Muscle layer of colon (tissue), 2 donors: ENCODE results near the gene RAB19.

Source experiments
- H3K27ac ChIP-seq: one replicate; pipeline ENCODE4 v1.7.0; 2013; ENCODE audit warnings: low read depth, mild to moderate bottlenecking, low read length, moderate library complexity
- H3K27me3 ChIP-seq, 2 donors: one replicate each; pipeline ENCODE4 v1.7.0; 2013; ENCODE audit warnings: low read length in 2 of 2, mild to moderate bottlenecking in 2 of 2; ENCODE audit not compliant: insufficient read depth in 2 of 2, control insufficient read depth in 1 of 2
- H3K36me3 ChIP-seq: one replicate; pipeline ENCODE4 v1.7.0; 2013; ENCODE audit warnings: mild to moderate bottlenecking, low read length; ENCODE audit not compliant: insufficient read depth
- H3K4me1 ChIP-seq: one replicate; pipeline ENCODE4 v1.7.0; 2013; ENCODE audit warnings: mild to moderate bottlenecking, low read length; ENCODE audit not compliant: insufficient read depth
- H3K4me3 ChIP-seq, 2 donors: one replicate each; pipeline ENCODE4 v1.7.0; 2013; ENCODE audit warnings: low read length in 2 of 2, low read depth in 1 of 2, mild to moderate bottlenecking in 1 of 2, moderate library complexity in 1 of 2
- H3K9ac ChIP-seq: one replicate; pipeline ENCODE4 v1.7.0; 2013; ENCODE audit warnings: low read length
- H3K9me3 ChIP-seq: one replicate; pipeline ENCODE4 v1.7.0; 2013; ENCODE audit warnings: mild to moderate bottlenecking, low read length
- donor health status: abdominal sarcoma.
- donor health status: Adenocarcinoma of cecum.

Gene RAB19

GRCh38 chr7:140384894-140385545 lies 18.8 kb upstream of the RAB19 start:
- Histone ChIP-seq H3K9me3 (no peaks in the 10 kb centered on the region), H3K27me3 (no peaks in the 10 kb centered on the region), H3K4me1 (peaks cover 5% of the 10 kb centered on the region), H3K4me3 (no peak overlapping the region), H3K27ac (no peak overlapping the region), H3K9ac (no peak overlapping the region), H3K36me3 (peaks cover 9% of the 10 kb centered on the region)

GRCh38 chr7:140389445-140389844 lies 14.4 kb upstream of the RAB19 start:
- H3K27ac ChIP-seq, result no peak overlapping the region
- no peaks in the 10 kb centered on the region for H3K27me3 ChIP-seq
- no peaks in the 10 kb centered on the region for H3K36me3 ChIP-seq
- H3K4me1 ChIP-seq, result peaks cover 5% of the 10 kb centered on the region
- H3K9ac ChIP-seq, result no peak overlapping the region
- H3K4me3 ChIP-seq, result no peak overlapping the region
- no peaks in the 10 kb centered on the region for H3K9me3 ChIP-seq

GRCh38 chr7:140390034-140390433 lies 13.8 kb upstream of the RAB19 start:
- no peaks in the 10 kb centered on the region for H3K27me3 ChIP-seq
- H3K9me3 ChIP-seq, result no peaks in the 10 kb centered on the region
- no peak overlapping the region for H3K27ac ChIP-seq
- H3K4me1 ChIP-seq, result peaks cover 5% of the 10 kb centered on the region
- H3K36me3 ChIP-seq, result no peaks in the 10 kb centered on the region
- H3K4me3 ChIP-seq, result no peak overlapping the region
- H3K9ac ChIP-seq, result no peak overlapping the region

GRCh38 chr7:140390466-140391190 lies 13.2 kb upstream of the RAB19 start:
- no peaks in the 10 kb centered on the region for H3K9me3 ChIP-seq
- no peak overlapping the region for H3K27ac ChIP-seq
- no peaks in the 10 kb centered on the region for H3K4me1 ChIP-seq
- H3K36me3 ChIP-seq, result no peaks in the 10 kb centered on the region
- H3K9ac ChIP-seq, result no peak overlapping the region
- H3K4me3 ChIP-seq, result no peak overlapping the region
- no peaks in the 10 kb centered on the region for H3K27me3 ChIP-seq

- no peaks in the 10 kb centered on the region for H3K36me3 ChIP-seq
- H3K27me3 ChIP-seq, result no peaks in the 10 kb centered on the region
Observed at GRCh38 chr7:140391634-140392033, 12.2 kb upstream of the RAB19 start.

GRCh38 chr7:140393756-140394306 lies 10.0 kb upstream of the RAB19 start:
- H3K27ac ChIP-seq, result no peak overlapping the region
- H3K9ac ChIP-seq, result no peak overlapping the region
- H3K4me1 ChIP-seq, result peaks cover 6% of the 10 kb centered on the region
- H3K27me3 ChIP-seq, result no peaks in the 10 kb centered on the region
- H3K9me3 ChIP-seq, result no peaks in the 10 kb centered on the region
- no peaks in the 10 kb centered on the region for H3K36me3 ChIP-seq
- no peak overlapping the region for H3K4me3 ChIP-seq

More at GRCh38 chr7:140391634-140392033, 12.2 kb upstream of the RAB19 start:
- no peak overlapping the region for H3K9ac ChIP-seq
- H3K27ac ChIP-seq, result no peak overlapping the region
- peaks cover 4% of the 10 kb centered on the region for H3K4me1 ChIP-seq
- H3K4me3 ChIP-seq, result no peak overlapping the region
- H3K9me3 ChIP-seq, result no peaks in the 10 kb centered on the region

- Histone ChIP-seq H3K9me3 (no peaks in the 10 kb centered on the region), H3K9ac (peak within 1 kb of the TSS; percentile 85), H3K4me3 (peak within 1 kb of the TSS; percentile 84 to 97), H3K36me3 (no peaks in the 10 kb centered on the region), H3K27me3 (no peaks in the 10 kb centered on the region), H3K4me1 (peaks cover 6% of the 10 kb centered on the region), H3K27ac (peak within 1 kb of the TSS; percentile 96)
Observed at GRCh38 chr7:140397784-140398750, 5.8 kb upstream of the RAB19 start, which contains the start of gene SLC37A3. SLC37A3 (minus strand) TSS chr7:140398530; CDS start chr7:140382526, 16,004 bp downstream.

GRCh38 chr7:140398821-140399220 lies 5.0 kb upstream of the RAB19 start:
- Histone ChIP-seq H3K27ac (no peak overlapping the region), H3K36me3 (no peaks in the 10 kb centered on the region), H3K27me3 (peaks cover 3 to 4% of the 10 kb centered on the region in 2 donors), H3K4me1 (peaks cover 6% of the 10 kb centered on the region), H3K4me3 (peak overlapping the region in 1 of 2 donors; percentile 84), H3K9ac (no peak overlapping the region), H3K9me3 (no peaks in the 10 kb centered on the region)

- no peak overlapping the region for H3K9ac ChIP-seq
- peaks cover 6% of the 10 kb centered on the region for H3K4me1 ChIP-seq
- no peak overlapping the region for H3K4me3 ChIP-seq
- no peaks in the 10 kb centered on the region for H3K9me3 ChIP-seq
- H3K27ac ChIP-seq, result no peak overlapping the region
- peaks cover 7 to 10% of the 10 kb centered on the region in 2 donors for H3K27me3 ChIP-seq
- H3K36me3 ChIP-seq, result no peaks in the 10 kb centered on the region
Observed at GRCh38 chr7:140400381-140400780, 3.5 kb upstream of the RAB19 start.

- Histone ChIP-seq H3K36me3 (no peaks in the 10 kb centered on the region), H3K9ac (no peak overlapping the region), H3K4me3 (no peak overlapping the region), H3K4me1 (no peaks in the 10 kb centered on the region), H3K27me3 (peaks cover 7 to 10% of the 10 kb centered on the region in 2 donors), H3K27ac (no peak overlapping the region), H3K9me3 (no peaks in the 10 kb centered on the region)
Observed at GRCh38 chr7:140402178-140402835, 1.6 kb upstream of the RAB19 start.
